HepG2 (cell line): Measurements from ENCODE around the gene OGFOD3.

Experiments
- HDAC2 ChIP-seq: sonication (generic); formaldehyde crosslinking; IDR thresholded peaks from 2 replicates; pipeline ENCODE4 v1.4.0; 2020; ENCODE audit warnings: missing genetic modification reagents
- POLR2A ChIP-seq, 2 experiments: IDR thresholded peaks; 2 replicates each; pipeline ENCODE4 v1.6.1; 2011; ENCODE audit warnings: low read depth in 2 of 2, low read length in 2 of 2, mild to moderate bottlenecking in 1 of 2, moderate library complexity in 1 of 2; ENCODE audit not compliant: insufficient read depth in 1 of 2
- SETDB1 ChIP-seq: sonication (generic); formaldehyde crosslinking; IDR thresholded peaks from 2 replicates; pipeline ENCODE4 v1.5.1; 2020; ENCODE audit warnings: missing genetic modification reagents, mild to moderate bottlenecking, borderline replicate concordance

DNA sequence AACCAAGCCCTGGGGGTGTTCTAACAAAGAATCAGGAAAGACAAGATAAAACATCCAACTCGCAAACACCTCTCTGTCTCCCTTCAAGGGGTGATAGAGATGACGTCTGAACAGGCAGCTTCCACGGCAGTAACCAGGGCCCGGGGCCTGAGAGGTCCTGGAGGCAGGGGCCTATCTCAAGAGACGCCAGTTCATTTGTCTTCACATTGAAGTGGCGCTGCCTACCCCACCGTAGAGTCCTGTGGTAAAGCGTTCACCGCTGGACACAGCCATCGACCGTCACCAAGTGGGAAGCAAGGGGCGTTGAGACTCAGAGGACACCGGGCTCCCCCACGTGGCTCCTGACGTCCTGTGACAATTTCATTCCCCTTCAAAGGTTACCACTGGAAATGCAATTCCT, 25.4 kb downstream of the OGFOD3 start:
- TF ChIP-seq HDAC2 (CRISPR knock-in tag) (no peak), SETDB1 (no peak), POLR2A (IDR thresholded peaks at IDR 0.05; ENCODE audit: insufficient read depth in 1 of 2, low read depth in 2 of 2, low read length in 2 of 2) (no peak)
